ENCODE data around the gene RMND1. TPM values are rescaled to one million over a fixed set of nuclear protein-coding genes. Genes with fewer than 3 reads are reported as not detected.

The RMND1 gene
- total RNA-seq, 2 experiments from 2014 or later: 19.0 to 19.7 TPM

- no peak for ATAC-seq
- H3K27me3 Mint-ChIP-seq: no peaks in the 10 kb centered on the region
- POLR2A ChIA-PET: interaction anchor here (0.6 kb wide), 1 partner anchor 15 kb away, joined by 4 read pairs; no protein-coding TSS in a partner anchor
- no peak for DNase-seq
- intact Hi-C loops (cut with micrococcal nuclease): no loop called here
- peaks cover 9% of the 10 kb centered on the region for H3K36me3 Mint-ChIP-seq (ENCODE audit: low read depth)
- no peak overlapping the region for H3K27ac Mint-ChIP-seq
- H3K9me3 Mint-ChIP-seq: no peaks in the 10 kb centered on the region
- CTCF ChIA-PET: no interaction called here
- no peak overlapping the region for H3K4me3 Mint-ChIP-seq
- TF ChIP-seq CTCF (IDR thresholded peaks at IDR 0.05): no peak
- H3K4me1 Mint-ChIP-seq (ENCODE audit: low read depth): peaks cover 26% of the 10 kb centered on the region
Measured at GRCh38 chr6:151436300-151436699, 15.6 kb downstream of the RMND1 start.

GRCh38 chr6:151434369-151434768, 17.6 kb downstream of the RMND1 start:
- H3K36me3 Mint-ChIP-seq (ENCODE audit: low read depth): peaks cover 19% of the 10 kb centered on the region
- ATAC-seq: no peak
- no peak overlapping the region for H3K27ac Mint-ChIP-seq
- no peak for TF ChIP-seq CTCF (IDR thresholded peaks at IDR 0.05)
- intact Hi-C loops (cut with micrococcal nuclease): no loop called here
- H3K9me3 Mint-ChIP-seq: no peaks in the 10 kb centered on the region
- H3K4me1 Mint-ChIP-seq (ENCODE audit: low read depth): peaks cover 17% of the 10 kb centered on the region
- CTCF ChIA-PET: interaction anchor here (1.7 kb wide), 1 partner anchor 29 kb away, joined by 5 read pairs; no protein-coding TSS in a partner anchor
- H3K27me3 Mint-ChIP-seq: no peaks in the 10 kb centered on the region
- no peak for DNase-seq
- no peak overlapping the region for H3K4me3 Mint-ChIP-seq
- POLR2A ChIA-PET: interaction anchor here (0.7 to 1.2 kb wide), 2 partner anchors 34 to 71 kb away, joined by 3 read pairs; no protein-coding TSS in a partner anchor

- Mint-ChIP-seq H3K27ac (no peak overlapping the region), H3K4me3 (no peak overlapping the region), H3K27me3 (no peaks in the 10 kb centered on the region), H3K4me1 (ENCODE audit: low read depth) (peaks cover 8% of the 10 kb centered on the region), H3K36me3 (ENCODE audit: low read depth) (peaks cover 18% of the 10 kb centered on the region), H3K9me3 (no peaks in the 10 kb centered on the region)
- POLR2A ChIA-PET: interaction anchor here (0.6 to 0.7 kb wide), 2 partner anchors 12 to 330 kb away, joined by 3 read pairs; no protein-coding TSS in a partner anchor
- TF ChIP-seq CTCF (IDR thresholded peaks at IDR 0.05): no peak
- CTCF ChIA-PET: interaction anchor here (1.3 kb wide), 1 partner anchor 27 kb away, joined by 5 read pairs; no protein-coding TSS in a partner anchor
- intact Hi-C loops (cut with micrococcal nuclease): no loop called here
- ATAC-seq (no peak), DNase-seq (no peak)
Measured at GRCh38 chr6:151432651-151433050, 19.3 kb downstream of the RMND1 start.

- no peaks in the 10 kb centered on the region for H3K9me3 Mint-ChIP-seq
- intact Hi-C loops (cut with micrococcal nuclease): no loop called here
- no peak for DNase-seq
- no peak overlapping the region for H3K4me3 Mint-ChIP-seq
- H3K36me3 Mint-ChIP-seq (ENCODE audit: low read depth): peaks cover 23% of the 10 kb centered on the region
- TF ChIP-seq CTCF (IDR thresholded peaks at IDR 0.05): no peak
- ChIA-PET CTCF (no interaction called here), POLR2A (no interaction called here)
- ATAC-seq: no peak
- peaks cover under 1% of the 10 kb centered on the region for H3K4me1 Mint-ChIP-seq (ENCODE audit: low read depth)
- no peaks in the 10 kb centered on the region for H3K27me3 Mint-ChIP-seq
- no peak overlapping the region for H3K27ac Mint-ChIP-seq
Measured at GRCh38 chr6:151431337-151431736, 20.6 kb downstream of the RMND1 start.

- DNase-seq: no peak
- no peaks in the 10 kb centered on the region for H3K9me3 Mint-ChIP-seq
- H3K27ac Mint-ChIP-seq: no peak overlapping the region
- H3K27me3 Mint-ChIP-seq: no peaks in the 10 kb centered on the region
- intact Hi-C loops (cut with micrococcal nuclease): no loop called here
- POLR2A ChIA-PET: interaction anchor here (1.2 kb wide), 1 partner anchor 10 kb away, joined by 3 read pairs; no protein-coding TSS in a partner anchor
- H3K4me1 Mint-ChIP-seq (ENCODE audit: low read depth): no peaks in the 10 kb centered on the region
- CTCF ChIA-PET: interaction anchor here (1.7 kb wide), 1 partner anchor 25 kb away, joined by 6 read pairs; no protein-coding TSS in a partner anchor
- no peak overlapping the region for H3K4me3 Mint-ChIP-seq
- no peak for ATAC-seq
- H3K36me3 Mint-ChIP-seq (ENCODE audit: low read depth): peaks cover 28% of the 10 kb centered on the region
- TF ChIP-seq CTCF (IDR thresholded peaks at IDR 0.05): no peak
Measured at GRCh38 chr6:151430886-151431285, 21.0 kb downstream of the RMND1 start.

All from activated CD8-positive, alpha-beta T cell treated with anti-CD3 and anti-CD28 coated beads for 36 hours (primary cell).